Tibial artery (tissue), 4 donors: ENCODE measurements around the gene POSTN.
A peak's percentile ranks its signal among the peaks of the same experiment; 100 is the strongest.

ENCODE experiments used
- DNase-seq, 2 donors: peaks; one replicate each; pipeline ENCODE4 v3.0.0-alpha.2; 2019
- H3K27ac ChIP-seq, 2 donors: fragments of 200-600 bp; sonication (generic) in 1 of 2; 1 replicate in 1 of 2; 2 replicates in 1 of 2; pipeline ENCODE4 v1.5.1; 2018 to 2019; ENCODE audit warnings: mild to moderate bottlenecking in 1 of 2
- H3K27me3 ChIP-seq, 2 donors: fragments of 200-600 bp; sonication (generic) in 1 of 2; one replicate each; pipeline versions ENCODE4 v1.5.1 to v1.6.0; 2016 to 2019
- H3K36me3 ChIP-seq, 3 donors: fragments of 200-600 bp; sonication (generic) in 2 of 3; one replicate each; pipeline ENCODE4 v1.5.1; 2016 to 2019; ENCODE audit warnings: mild to moderate bottlenecking in 2 of 3
- H3K4me1 ChIP-seq, 4 donors: fragments of 200-600 bp; sonication (generic) in 2 of 4; 1 replicate in 3 of 4; 2 replicates in 1 of 4; pipeline ENCODE4 v1.5.1; 2016 to 2019
- H3K4me3 ChIP-seq, 2 donors: fragments of 200-600 bp; sonication (generic) in 1 of 2; 1 replicate in 1 of 2; 2 replicates in 1 of 2; pipeline ENCODE4 v1.5.1; 2018 to 2019; ENCODE audit warnings: mild to moderate bottlenecking in 2 of 2
- H3K9me3 ChIP-seq, 3 donors: fragments of 200-600 bp; sonication (generic) in 1 of 3; one replicate each; pipeline ENCODE4 v1.5.1; 2016 to 2019
- intact Hi-C: fragments of 100-400 bp; cut with DNase I; formaldehyde crosslinking; loops from one replicate; pipeline ENCODE4 v1.15.0; 2023; ENCODE audit warnings: low total_unique reads
- TF ChIP-seq, protein P1 (sequence below), 2 experiments: fragments of 200-600 bp in 1 of 2; fragments of 450-650 bp in 1 of 2; IDR thresholded peaks; one replicate each; pipeline ENCODE4 v1.5.1; 2017 to 2019; ENCODE audit warnings: antibody characterized with exemption in 2 of 2, mild to moderate bottlenecking in 1 of 2, moderate library complexity in 1 of 2

POSTN gene

GRCh38 chr13:37617173-37617572 is 18.6 kb upstream of the POSTN start:
- DNase-seq: no peak
- Histone ChIP-seq H3K27me3 (no peaks in the 10 kb centered on the region), H3K9me3 (no peaks in the 10 kb centered on the region), H3K4me1 (peaks cover 0 to 18% (median 9%) of the 10 kb centered on the region in 4 donors), H3K27ac (no peak overlapping the region), H3K4me3 (no peak overlapping the region), H3K36me3 (no peaks in the 10 kb centered on the region)
- intact Hi-C loops: no loop called here
- TF ChIP-seq, protein P1, sequence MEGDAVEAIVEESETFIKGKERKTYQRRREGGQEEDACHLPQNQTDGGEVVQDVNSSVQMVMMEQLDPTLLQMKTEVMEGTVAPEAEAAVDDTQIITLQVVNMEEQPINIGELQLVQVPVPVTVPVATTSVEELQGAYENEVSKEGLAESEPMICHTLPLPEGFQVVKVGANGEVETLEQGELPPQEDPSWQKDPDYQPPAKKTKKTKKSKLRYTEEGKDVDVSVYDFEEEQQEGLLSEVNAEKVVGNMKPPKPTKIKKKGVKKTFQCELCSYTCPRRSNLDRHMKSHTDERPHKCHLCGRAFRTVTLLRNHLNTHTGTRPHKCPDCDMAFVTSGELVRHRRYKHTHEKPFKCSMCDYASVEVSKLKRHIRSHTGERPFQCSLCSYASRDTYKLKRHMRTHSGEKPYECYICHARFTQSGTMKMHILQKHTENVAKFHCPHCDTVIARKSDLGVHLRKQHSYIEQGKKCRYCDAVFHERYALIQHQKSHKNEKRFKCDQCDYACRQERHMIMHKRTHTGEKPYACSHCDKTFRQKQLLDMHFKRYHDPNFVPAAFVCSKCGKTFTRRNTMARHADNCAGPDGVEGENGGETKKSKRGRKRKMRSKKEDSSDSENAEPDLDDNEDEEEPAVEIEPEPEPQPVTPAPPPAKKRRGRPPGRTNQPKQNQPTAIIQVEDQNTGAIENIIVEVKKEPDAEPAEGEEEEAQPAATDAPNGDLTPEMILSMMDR (IDR thresholded peaks at IDR 0.05): no peak

DNA sequence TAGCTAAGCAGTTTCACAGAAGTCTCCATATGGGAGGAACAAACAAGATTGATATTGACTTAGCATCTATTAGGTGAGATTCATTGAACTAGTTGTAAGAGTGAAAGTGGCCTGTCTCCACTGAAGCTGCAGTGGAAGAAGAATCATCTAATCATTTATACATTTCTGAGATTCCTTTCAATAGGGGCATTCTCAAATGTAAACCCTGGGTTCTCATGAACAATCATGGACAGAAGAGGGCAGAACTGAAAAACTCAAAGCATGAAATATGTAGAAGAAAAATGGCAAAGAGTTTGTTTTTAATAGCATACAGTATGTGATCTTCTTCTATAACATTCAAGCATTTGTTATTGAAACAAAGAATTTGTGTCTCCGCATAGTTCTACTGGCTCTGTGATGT is 17.6 kb upstream of the POSTN start:
- Histone ChIP-seq H3K4me1 (peaks cover 0 to 11% (median 6%) of the 10 kb centered on the region in 4 donors), H3K27me3 (no peaks in the 10 kb centered on the region), H3K9me3 (no peaks in the 10 kb centered on the region), H3K4me3 (no peak overlapping the region), H3K36me3 (no peaks in the 10 kb centered on the region), H3K27ac (no peak overlapping the region)
- TF ChIP-seq, protein P1 (IDR thresholded peaks at IDR 0.05): no peak
- no peak for DNase-seq
- intact Hi-C loops: no loop called here

DNA sequence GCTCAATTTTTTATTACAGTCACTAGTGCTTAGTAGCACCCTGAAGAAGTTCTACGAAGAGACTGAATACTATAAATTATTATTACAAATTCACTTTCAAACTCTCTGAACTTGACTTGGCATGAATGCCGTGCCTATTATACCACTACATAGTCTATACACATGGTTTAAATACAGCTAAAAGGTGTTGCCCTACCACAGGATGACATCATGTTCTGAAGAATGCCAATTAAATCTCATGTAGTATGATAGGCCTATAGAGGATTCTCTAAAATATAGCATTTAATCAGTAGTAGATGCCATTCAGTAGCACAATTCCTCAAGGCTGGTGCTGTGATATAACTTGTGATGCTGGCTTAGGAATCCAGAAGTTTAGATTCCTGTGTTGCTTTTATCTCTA is 16.7 kb upstream of the POSTN start:
- intact Hi-C loops: no loop called here
- no peaks in the 10 kb centered on the region for H3K27me3 ChIP-seq
- H3K9me3 ChIP-seq: no peaks in the 10 kb centered on the region
- H3K36me3 ChIP-seq: no peaks in the 10 kb centered on the region
- peaks cover 0 to 11% (median 6%) of the 10 kb centered on the region in 4 donors for H3K4me1 ChIP-seq
- H3K27ac ChIP-seq: no peak overlapping the region
- no peak for DNase-seq
- no peak overlapping the region for H3K4me3 ChIP-seq
- TF ChIP-seq, protein P1 (IDR thresholded peaks at IDR 0.05): no peak

DNA sequence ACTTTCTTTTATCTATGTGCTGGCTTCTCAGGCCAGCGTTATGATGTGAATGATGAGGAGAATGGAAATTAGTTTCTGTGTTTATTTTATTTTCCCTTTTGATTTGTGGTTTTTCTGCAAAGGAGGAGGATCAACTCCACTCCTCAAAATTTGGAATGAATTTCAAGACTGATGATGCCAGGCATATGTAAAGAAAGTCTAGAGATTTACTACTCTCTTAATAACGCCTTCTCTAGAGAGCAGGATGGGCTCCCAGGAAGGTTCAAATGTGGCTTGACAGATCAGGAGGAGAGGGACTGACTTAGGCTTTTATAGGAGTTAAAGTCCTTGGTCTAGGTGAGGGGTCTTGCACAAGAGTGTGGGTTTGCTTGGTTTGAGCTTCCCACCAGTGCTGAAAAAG is 15.1 kb upstream of the POSTN start:
- no peak overlapping the region for H3K27ac ChIP-seq
- intact Hi-C loops: no loop called here
- TF ChIP-seq, protein P1 (IDR thresholded peaks at IDR 0.05): no peak
- H3K27me3 ChIP-seq: no peaks in the 10 kb centered on the region
- H3K36me3 ChIP-seq: no peaks in the 10 kb centered on the region
- H3K9me3 ChIP-seq: no peaks in the 10 kb centered on the region
- DNase-seq: no peak
- no peak overlapping the region for H3K4me3 ChIP-seq
- peaks cover 0 to 11% (median 6%) of the 10 kb centered on the region in 4 donors for H3K4me1 ChIP-seq

DNA sequence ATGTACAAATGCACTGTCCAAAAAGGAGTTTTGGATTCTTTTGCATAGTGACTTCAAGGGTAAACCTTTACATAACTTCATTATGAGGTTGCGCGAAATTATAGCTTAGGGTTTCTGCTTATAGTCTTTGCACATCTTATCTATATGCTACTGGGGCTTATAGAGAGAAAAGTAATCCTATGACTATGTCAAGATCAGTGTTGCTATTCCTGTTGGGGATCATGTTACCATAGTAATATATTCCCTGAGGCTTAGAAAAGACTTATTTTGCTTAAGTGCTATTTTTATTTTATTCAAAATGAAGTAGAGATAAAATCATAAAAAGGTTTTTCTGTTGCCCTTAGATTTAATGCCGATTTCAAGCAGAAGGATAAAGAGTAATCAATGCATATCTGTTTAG is 14.7 kb upstream of the POSTN start:
- H3K27me3 ChIP-seq: no peaks in the 10 kb centered on the region
- H3K27ac ChIP-seq: no peak overlapping the region
- H3K36me3 ChIP-seq: no peaks in the 10 kb centered on the region
- TF ChIP-seq, protein P1 (IDR thresholded peaks at IDR 0.05): no peak
- no peak for DNase-seq
- H3K4me1 ChIP-seq: peaks cover 0 to 11% (median 6%) of the 10 kb centered on the region in 4 donors
- no peaks in the 10 kb centered on the region for H3K9me3 ChIP-seq
- intact Hi-C loops: no loop called here
- H3K4me3 ChIP-seq: no peak overlapping the region

GRCh38 chr13:37608750-37609339 is 10.3 kb upstream of the POSTN start:
- intact Hi-C loops: no loop called here
- TF ChIP-seq, protein P1 (IDR thresholded peaks at IDR 0.05): peak in 1 of 2 experiments; percentile 15
- Histone ChIP-seq H3K27ac (no peak overlapping the region), H3K4me3 (no peak overlapping the region), H3K4me1 (no peaks in the 10 kb centered on the region), H3K36me3 (no peaks in the 10 kb centered on the region), H3K27me3 (no peaks in the 10 kb centered on the region), H3K9me3 (no peaks in the 10 kb centered on the region)
- DNase-seq: no peak
